ENCODE measurements around the gene DRG2. TPM values are rescaled to one million over a fixed set of nuclear protein-coding genes. Genes with fewer than 3 reads are reported as not detected.

Gene DRG2
- total and polyA plus RNA-seq, 2 of the 4 experiments (the other 2 are of a cell fraction) = 43.6 to 45.1 TPM

DNA sequence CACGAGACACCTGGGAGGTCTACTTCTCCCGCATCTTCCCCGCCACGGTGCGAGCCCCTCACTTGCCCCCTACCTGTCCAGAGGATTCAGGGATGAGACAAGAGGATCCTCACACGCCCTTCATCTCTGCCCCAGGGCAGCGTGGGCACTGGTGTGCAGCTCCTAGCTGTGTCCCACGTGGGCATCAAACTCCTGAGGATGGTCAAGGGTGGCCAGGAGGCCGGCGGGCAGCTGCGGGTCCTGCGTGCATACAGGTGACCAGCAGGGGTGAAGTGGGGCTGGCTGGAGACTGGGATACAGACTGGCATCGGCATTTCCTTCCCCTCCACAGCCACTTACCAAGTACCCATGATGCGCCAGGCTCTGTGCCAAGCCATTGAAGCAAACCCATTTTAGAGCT, 67.4 kb downstream of the DRG2 start:
- Histone ChIP-seq H3K4me1 (ENCODE audit: control insufficient read depth, insufficient read depth, low read length) (peaks cover 5% of the 10 kb centered on the region; the same call in 1 of the 2 replicates), H3K36me3 (ENCODE audit: control insufficient read depth, insufficient read depth, low read length) (no peaks in the 10 kb centered on the region), H3K4ac (ENCODE audit: low read depth, low read length) (no peak overlapping the region), H3K4me2 (ENCODE audit: low read depth, low read length) (no peak overlapping the region), H2AK9ac (replicated peaks; ENCODE audit: low read depth, low read length, poor library complexity) (no peak overlapping the region), H2BK15ac (ENCODE audit: low read depth, low read length) (no peak overlapping the region), H2AFZ (replicated peaks; ENCODE audit: low read length, poor library complexity) (no peak overlapping the region), H4K5ac (ENCODE audit: low read depth, low read length) (no peak overlapping the region), H3K14ac (replicated peaks; ENCODE audit: low read depth, low read length) (no peak overlapping the region), H2AK5ac (ENCODE audit: low read depth, low read length) (no peak overlapping the region), H3K18ac (ENCODE audit: low read depth, low read length) (no peak overlapping the region), H3K23ac (ENCODE audit: low read depth, low read length) (no peak overlapping the region), H3K9ac (ENCODE audit: low read depth, low read length) (no peak overlapping the region), H3K27ac (ENCODE audit: insufficient read depth, low read length) (no peak overlapping the region), H3K79me1 (ENCODE audit: low read depth in 1 of 2, low read length in 2 of 2) (no peaks in the 10 kb centered on the region), H4K91ac (ENCODE audit: insufficient read depth, low read depth, low read length) (no peak overlapping the region), H2BK20ac (ENCODE audit: low read depth, low read length) (no peak overlapping the region), H3K56ac (ENCODE audit: extremely low read depth, insufficient read depth, low read length) (no peak overlapping the region), H3K4me3 (ENCODE audit: insufficient read depth, low read depth, low read length) (no peak overlapping the region), H4K8ac (ENCODE audit: low read depth in 2 of 2, low read length in 2 of 2) (no peak overlapping the region), H4K20me1 (ENCODE audit: insufficient read depth, low read length) (no peaks in the 10 kb centered on the region), H2BK5ac (ENCODE audit: low read depth, low read length, poor library complexity, severe bottlenecking) (no peak overlapping the region), H2BK120ac (ENCODE audit: low read depth, low read length) (no peak overlapping the region), H3K27me3 (ENCODE audit: control insufficient read depth, insufficient read depth, low read length) (peaks cover 2% of the 10 kb centered on the region; the same call in 1 of the 2 replicates), H3K9me1 (ENCODE audit: insufficient read depth, low read length) (peaks cover 18% of the 10 kb centered on the region), H3K9me3 (ENCODE audit: control insufficient read depth, insufficient read depth, low read length) (no peaks in the 10 kb centered on the region)
- dilution Hi-C loops (cut with HindIII; ENCODE audit: low sequenced_read_pairs, unreplicated experiment) (no loop called here), intact Hi-C loops (cut with micrococcal nuclease) (no loop called here), in situ Hi-C loops (cut with MboI; ENCODE audit: low sequenced_read_pairs) (no loop called here)
- ChIA-PET CTCF (no interaction called here), POLR2A (ENCODE audit: unreplicated experiment) (no interaction called here)
- BruUV-seq (replicated peaks) = no TSS peak
- no peak for TF ChIP-seq SMC3 (IDR thresholded peaks at IDR 0.05; ENCODE audit: low read depth, low read length)
- TF ChIP-seq ELK1 (IDR thresholded peaks at IDR 0.05; ENCODE audit: borderline replicate concordance, low read depth, low read length) = no peak
- TF ChIP-seq FOS (IDR thresholded peaks at IDR 0.05; ENCODE audit: low read depth, low read length) = no peak
- TF ChIP-seq BHLHE40 (IDR thresholded peaks at IDR 0.05; ENCODE audit: low read depth, low read length) = no peak
- no peak for TF ChIP-seq RAD21 (IDR thresholded peaks at IDR 0.05; ENCODE audit: low read length)
- TF ChIP-seq, protein P1, sequence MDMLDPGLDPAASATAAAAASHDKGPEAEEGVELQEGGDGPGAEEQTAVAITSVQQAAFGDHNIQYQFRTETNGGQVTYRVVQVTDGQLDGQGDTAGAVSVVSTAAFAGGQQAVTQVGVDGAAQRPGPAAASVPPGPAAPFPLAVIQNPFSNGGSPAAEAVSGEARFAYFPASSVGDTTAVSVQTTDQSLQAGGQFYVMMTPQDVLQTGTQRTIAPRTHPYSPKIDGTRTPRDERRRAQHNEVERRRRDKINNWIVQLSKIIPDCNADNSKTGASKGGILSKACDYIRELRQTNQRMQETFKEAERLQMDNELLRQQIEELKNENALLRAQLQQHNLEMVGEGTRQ (IDR thresholded peaks at IDR 0.05; ENCODE audit: low read depth, low read length) = no peak
- no peak for TF ChIP-seq MXI1 (IDR thresholded peaks at IDR 0.05; ENCODE audit: borderline replicate concordance, low read depth, low read length)
- no peak for TF ChIP-seq NFE2L2 (IDR thresholded peaks at IDR 0.05; ENCODE audit: low read depth, low read length)
- TF ChIP-seq RFX5 (IDR thresholded peaks at IDR 0.05; ENCODE audit: low read depth, low read length) = no peak
- TF ChIP-seq, protein P2, sequence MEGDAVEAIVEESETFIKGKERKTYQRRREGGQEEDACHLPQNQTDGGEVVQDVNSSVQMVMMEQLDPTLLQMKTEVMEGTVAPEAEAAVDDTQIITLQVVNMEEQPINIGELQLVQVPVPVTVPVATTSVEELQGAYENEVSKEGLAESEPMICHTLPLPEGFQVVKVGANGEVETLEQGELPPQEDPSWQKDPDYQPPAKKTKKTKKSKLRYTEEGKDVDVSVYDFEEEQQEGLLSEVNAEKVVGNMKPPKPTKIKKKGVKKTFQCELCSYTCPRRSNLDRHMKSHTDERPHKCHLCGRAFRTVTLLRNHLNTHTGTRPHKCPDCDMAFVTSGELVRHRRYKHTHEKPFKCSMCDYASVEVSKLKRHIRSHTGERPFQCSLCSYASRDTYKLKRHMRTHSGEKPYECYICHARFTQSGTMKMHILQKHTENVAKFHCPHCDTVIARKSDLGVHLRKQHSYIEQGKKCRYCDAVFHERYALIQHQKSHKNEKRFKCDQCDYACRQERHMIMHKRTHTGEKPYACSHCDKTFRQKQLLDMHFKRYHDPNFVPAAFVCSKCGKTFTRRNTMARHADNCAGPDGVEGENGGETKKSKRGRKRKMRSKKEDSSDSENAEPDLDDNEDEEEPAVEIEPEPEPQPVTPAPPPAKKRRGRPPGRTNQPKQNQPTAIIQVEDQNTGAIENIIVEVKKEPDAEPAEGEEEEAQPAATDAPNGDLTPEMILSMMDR (conservative IDR thresholded peaks at IDR 0.05; ENCODE audit: low read depth, low read length) = no peak
- TF ChIP-seq RCOR1 (IDR thresholded peaks at IDR 0.05; ENCODE audit: insufficient replicate concordance, low read length) = no peak
- TF ChIP-seq MAZ (IDR thresholded peaks at IDR 0.05; ENCODE audit: borderline replicate concordance, low read depth, low read length) = no peak
- no peak for TF ChIP-seq POLR2A (IDR thresholded peaks at IDR 0.05; ENCODE audit: low read depth, low read length)
- TF ChIP-seq MAFK (IDR thresholded peaks at IDR 0.05; ENCODE audit: low read depth, low read length) = no peak
- TF ChIP-seq CEBPB (IDR thresholded peaks at IDR 0.05; ENCODE audit: low read depth, low read length) = no peak
- no peak for TF ChIP-seq CHD1 (IDR thresholded peaks at IDR 0.05; ENCODE audit: low read depth, low read length)
- WGBS, 2 experiments (ENCODE audit: extremely low coverage in 2 of 2, insufficient read length in 1 of 2) = no CpG with 5 or more reads among the region's 14 CpGs
- no peak for ATAC-seq (ENCODE audit: low read depth)
- DNase-seq = no peak

Data from IMR-90 (cell line).